Measurements from ENCODE around the gene MGST3.

MGST3 gene

GRCh38 chr1:165629848-165630628, 996 bp upstream of the MGST3 start:
- TF ChIP-seq CTCF (IDR thresholded peaks at IDR 0.05; ENCODE audit: borderline replicate concordance, insufficient read depth, low read depth, low read length), result no peak
- peak overlapping the region; percentile 87 for H3K4me3 ChIP-seq (ENCODE audit: low read depth, low read length)

- peak overlapping the region; percentile 87 for H3K4me3 ChIP-seq (ENCODE audit: low read depth, low read length)
- TF ChIP-seq CTCF (IDR thresholded peaks at IDR 0.05; ENCODE audit: borderline replicate concordance, insufficient read depth, low read depth, low read length), result no peak
Observed at GRCh38 chr1:165631342-165632151, 513 bp downstream of the MGST3 start.

- peak overlapping the region; percentile 87 for H3K4me3 ChIP-seq (ENCODE audit: low read depth, low read length)
- TF ChIP-seq CTCF (IDR thresholded peaks at IDR 0.05; ENCODE audit: borderline replicate concordance, insufficient read depth, low read depth, low read length), result no peak
Observed at GRCh38 chr1:165632152-165632469, 1.1 kb downstream of the MGST3 start.

- no peak for TF ChIP-seq CTCF (IDR thresholded peaks at IDR 0.05; ENCODE audit: borderline replicate concordance, insufficient read depth, low read depth, low read length)
- H3K4me3 ChIP-seq (ENCODE audit: low read depth, low read length), result peak overlapping the region; percentile 87
Observed at GRCh38 chr1:165632491-165632890, 1.5 kb downstream of the MGST3 start.

GRCh38 chr1:165633614-165634013, 2.6 kb downstream of the MGST3 start:
- no peak for TF ChIP-seq CTCF (IDR thresholded peaks at IDR 0.05; ENCODE audit: borderline replicate concordance, insufficient read depth, low read depth, low read length)
- no peak overlapping the region for H3K4me3 ChIP-seq (ENCODE audit: low read depth, low read length)

- no peak overlapping the region for H3K4me3 ChIP-seq (ENCODE audit: low read depth, low read length)
Observed at GRCh38 chr1:165634154-165634921, 3.3 kb downstream of the MGST3 start.

More at GRCh38 chr1:165634154-165634921, 3.3 kb downstream of the MGST3 start:
- TF ChIP-seq CTCF (IDR thresholded peaks at IDR 0.05; ENCODE audit: borderline replicate concordance, insufficient read depth, low read depth, low read length), result no peak

All from GM12875 (cell line).